OCI-LY3 (cell line): ENCODE results near the gene SCRN2.

Experiments used
- H2AFZ ChIP-seq: fragments of 200-600, 300-600 bp; shearing (Covaris generic); 2 replicates; pipeline ENCODE4 v1.6.0; 2014; ENCODE audit warnings: antibody characterized with exemption, low read depth, low read length
- H3K27ac ChIP-seq: fragments of 200-600, 300-600 bp; sonication (generic); 2 replicates; pipeline ENCODE4 v1.5.1; 2014; ENCODE audit warnings: mild to moderate bottlenecking, low read length, moderate library complexity, mixed read lengths
- H3K27me3 ChIP-seq: fragments of 200-600, 300-600 bp; sonication (generic); 2 replicates; pipeline ENCODE4 v1.6.1; 2014; ENCODE audit warnings: low read depth, low read length, mixed read lengths
- H3K36me3 ChIP-seq: fragments of 200-600, 300-600 bp; sonication (generic); replicated peaks from 2 replicates; pipeline ENCODE3; 2014; ENCODE audit warnings: low read depth, low read length, mixed read lengths
- H3K4me1 ChIP-seq: fragments of 300-600, 200-600 bp; sonication (generic); 2 replicates; pipeline ENCODE4 v1.6.1; 2014; ENCODE audit warnings: low read length, mixed read lengths
- H3K4me2 ChIP-seq: fragments of 200-600, 300-600 bp; sonication (generic); 2 replicates; pipeline ENCODE4 v1.6.1; 2014; ENCODE audit warnings: low read length, mixed read lengths
- H3K4me3 ChIP-seq: fragments of 300-600, 200-600 bp; sonication (generic); 2 replicates; pipeline ENCODE4 v1.5.1; 2014; ENCODE audit warnings: antibody characterized with exemption, mild to moderate bottlenecking, low read length, moderate library complexity
- H3K79me2 ChIP-seq: fragments of 300-600, 200-600 bp; shearing (Covaris generic); 2 replicates; pipeline ENCODE4 v1.6.1; 2014; ENCODE audit warnings: mild to moderate bottlenecking, low read length, mixed read lengths
- H3K9ac ChIP-seq: fragments of 300-600, 200-600 bp; shearing (Covaris generic); 2 replicates; pipeline ENCODE4 v1.6.0; 2014; ENCODE audit warnings: mild to moderate bottlenecking, low read length, moderate library complexity
- H3K9me3 ChIP-seq: fragments of 200-600, 300-600 bp; shearing (Covaris generic); 2 replicates; pipeline ENCODE4 v1.6.1; 2014; ENCODE audit warnings: low read length, mixed read lengths; ENCODE audit not compliant: insufficient read depth
- H4K20me1 ChIP-seq: fragments of 200-600, 300-600 bp; sonication (generic); 2 replicates; pipeline ENCODE4 v1.6.1; 2016; ENCODE audit warnings: low read length, mixed read lengths; ENCODE audit not compliant: insufficient read depth
- CTCF ChIP-seq: fragments of 200-600, 300-600 bp; sonication (generic); IDR thresholded peaks from 2 replicates; pipeline ENCODE4 v1.5.1; 2014; ENCODE audit warnings: antibody characterized with exemption, low read length, low read depth
- EZH2phosphoT487 ChIP-seq: fragments of 200-600 bp; shearing (Covaris generic); IDR thresholded peaks from 2 replicates; pipeline ENCODE4 v1.6.1; 2018; ENCODE audit warnings: antibody characterized with exemption, mixed run types, low read depth

Gene SCRN2

GRCh38 chr17:47852113-47852949, 11.3 kb upstream of the SCRN2 start:
- Histone ChIP-seq H3K27me3 (peaks cover 46% of the 10 kb centered on the region), H3K4me2 (peak overlapping the region; percentile 94), H3K79me2 (peaks cover 10% of the 10 kb centered on the region; the same call in 1 of the 2 replicates)

GRCh38 chr17:47851764-47852112, 10.7 kb upstream of the SCRN2 start:
- no peaks in the 10 kb centered on the region for H3K36me3 ChIP-seq
- H3K27me3 ChIP-seq: peaks cover 46% of the 10 kb centered on the region
- H3K4me3 ChIP-seq: peak overlapping the region; percentile 73
- no peak overlapping the region for H3K27ac ChIP-seq
- peak overlapping the region; percentile 16; the same call in 1 of the 2 replicates for H2AFZ ChIP-seq
- H3K9ac ChIP-seq: peak overlapping the region; percentile 45
- H4K20me1 ChIP-seq: no peaks in the 10 kb centered on the region
- H3K9me3 ChIP-seq: no peaks in the 10 kb centered on the region
- H3K4me1 ChIP-seq: peaks cover 28% of the 10 kb centered on the region
- H3K4me2 ChIP-seq: peak overlapping the region; percentile 94
- peaks cover 10% of the 10 kb centered on the region; the same call in 1 of the 2 replicates for H3K79me2 ChIP-seq
- TF ChIP-seq CTCF (no peak), EZH2phosphoT487 (0 out of 2 replicates have a peak, but pooled peaks have one; percentile 2)

More at GRCh38 chr17:47852113-47852949, 11.3 kb upstream of the SCRN2 start:
- peak overlapping the region; percentile 73 for H3K4me3 ChIP-seq
- peak overlapping the region; percentile 16; the same call in 1 of the 2 replicates for H2AFZ ChIP-seq
- H3K9me3 ChIP-seq: no peaks in the 10 kb centered on the region
- TF ChIP-seq CTCF (no peak), EZH2phosphoT487 (0 out of 2 replicates have a peak, but pooled peaks have one; percentile 18)
- H3K27ac ChIP-seq: no peak overlapping the region
- H3K9ac ChIP-seq: peak overlapping the region; percentile 45
- H3K4me1 ChIP-seq: peaks cover 32% of the 10 kb centered on the region
- H4K20me1 ChIP-seq: no peaks in the 10 kb centered on the region
- H3K36me3 ChIP-seq: no peaks in the 10 kb centered on the region

GRCh38 chr17:47850692-47851573, 9.9 kb upstream of the SCRN2 start, which contains the start of gene SP6:
SP6 (minus strand) TSS chr17:47851163; CDS start chr17:47848429, 2,734 bp downstream.
- Histone ChIP-seq H3K9me3 (no peaks in the 10 kb centered on the region), H3K4me1 (peaks cover 20% of the 10 kb centered on the region), H3K36me3 (no peaks in the 10 kb centered on the region), H3K9ac (peak within 1 kb of the TSS; percentile 63), H2AFZ (peak within 1 kb of the TSS; percentile 16; the same call in 1 of the 2 replicates), H3K27me3 (peaks cover 43% of the 10 kb centered on the region), H3K4me3 (peak within 1 kb of the TSS; percentile 73), H3K79me2 (peaks cover 10% of the 10 kb centered on the region; the same call in 1 of the 2 replicates), H4K20me1 (no peaks in the 10 kb centered on the region), H3K4me2 (peak within 1 kb of the TSS; percentile 94), H3K27ac (no peak within 1 kb of the TSS)
- TF ChIP-seq EZH2phosphoT487 (no peak), CTCF (no peak)
